Panc1 (cell line): Measurements from ENCODE around the gene PTPN2.

ENCODE experiments used
- CTCF ChIP-seq: fragments of 450-650 bp; IDR thresholded peaks from 2 replicates; pipeline ENCODE4 v1.5.1; 2017; ENCODE audit warnings: mild to moderate bottlenecking
- POLR2AphosphoS5 ChIP-seq: IDR thresholded peaks from 2 replicates; pipeline ENCODE4 v1.6.1; 2012; ENCODE audit warnings: mild to moderate bottlenecking, low read depth, low read length, moderate library complexity
- REST ChIP-seq, 2 experiments: IDR thresholded peaks; 2 replicates each; pipeline ENCODE4 v1.6.1; 2011 to 2012; ENCODE audit warnings: low read depth in 2 of 2, control low read depth in 1 of 2, low read length in 1 of 2, mild to moderate bottlenecking in 1 of 2, moderate library complexity in 1 of 2; ENCODE audit not compliant: insufficient read depth in 1 of 2

GRCh38 chr18:12863687-12864216 lies 20.3 kb downstream of the PTPN2 start:
- TF ChIP-seq POLR2AphosphoS5, result no peak
- TF ChIP-seq CTCF, result no peak
- TF ChIP-seq REST (IDR thresholded peaks at IDR 0.05; ENCODE audit: insufficient read depth in 1 of 2, low read depth in 2 of 2, low read length in 1 of 2), result no peak
